ENCODE measurements around the gene ANGPTL4. TPM values are rescaled to one million over a fixed set of nuclear protein-coding genes. Genes with fewer than 3 reads are reported as not detected.

ANGPTL4 gene
- total and polyA plus RNA-seq, 9 of the 15 experiments (the other 6 are each of a cell fraction or from before 2014, with no cell fraction given) = 0.05 to 0.77 (median 0.22) TPM; not detected in 4

DNA sequence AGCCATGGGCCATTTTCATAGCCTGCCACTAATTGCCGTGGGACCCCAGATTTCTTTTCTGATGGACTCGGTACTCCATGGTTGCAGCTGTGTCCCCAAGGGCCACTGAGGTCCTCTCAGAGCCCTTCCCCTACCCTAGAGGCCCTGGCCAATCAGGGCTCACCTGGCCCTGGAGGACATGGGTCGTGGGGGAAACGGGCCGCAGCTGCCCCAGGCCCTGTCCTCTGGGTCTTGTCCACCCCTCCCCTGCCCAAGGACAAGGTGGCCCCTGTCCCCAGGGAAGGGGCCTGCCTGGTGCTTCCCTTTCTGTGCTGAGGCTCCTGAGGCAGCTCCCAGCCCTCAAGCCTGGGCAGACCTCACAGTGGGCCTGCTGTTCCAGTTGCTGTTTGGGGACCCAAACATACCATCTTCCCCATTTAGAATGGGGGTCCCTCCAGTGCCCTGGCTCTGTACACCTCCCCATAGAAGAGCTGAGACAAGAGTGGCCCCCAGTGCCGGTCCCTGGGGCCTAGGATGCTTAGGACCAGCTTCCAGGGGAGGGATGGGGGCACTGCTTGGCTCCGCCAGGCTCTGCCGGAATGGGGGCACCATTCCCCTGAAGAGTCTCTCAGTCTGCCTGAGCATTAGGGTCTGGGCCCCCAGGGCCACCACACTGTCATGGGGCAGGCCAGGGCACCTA lies 29.4 kb downstream of the ANGPTL4 start:
- DNase-seq (ENCODE audit: extremely low read depth in 1 of 4, low spot score in 3 of 4) (no peak), ATAC-seq (no peak), FAIRE-seq (no peak)
- CTCF ChIA-PET (ENCODE audit: low intra/inter-chr PET ratio) = no interaction called here
- Histone ChIP-seq H4K20me1 (replicated peaks; ENCODE audit: control insufficient read depth, insufficient read depth, low read length) (peaks cover 47% of the 10 kb centered on the region), H3K27ac (ENCODE audit: extremely low read depth, low read depth, low read length) (no peak overlapping the region), H3K9me1 (ENCODE audit: control insufficient read depth, insufficient read depth, low read length) (peaks cover 6% of the 10 kb centered on the region), H3K79me2 (ENCODE audit: control insufficient read depth, insufficient read depth, low read length) (peaks cover 65% of the 10 kb centered on the region), H3K27me3 (ENCODE audit: control insufficient read depth in 2 of 2, insufficient read depth in 2 of 2, low read length in 2 of 2) (no peaks in the 10 kb centered on the region), H3K9ac (ENCODE audit: insufficient read depth in 1 of 2, low read depth in 2 of 2, low read length in 2 of 2) (peak overlapping the region in 1 of 2 experiments; percentile 66; a peak in 2 of 4 replicates), H3K4me1 (replicated peaks in 1 of 2; ENCODE audit: control insufficient read depth in 2 of 2, insufficient read depth in 2 of 2, low read length in 2 of 2) (peaks cover 25 to 64% of the 10 kb centered on the region in 2 experiments; a peak in 4 of 5 replicates), H3K9me3 (replicated peaks; ENCODE audit: control insufficient read depth, insufficient read depth, low read depth, low read length) (no peaks in the 10 kb centered on the region), H2AFZ (ENCODE audit: low read depth, low read length) (no peak overlapping the region), H3K4me3 (no peak overlapping the region), H3K4me2 (ENCODE audit: insufficient read depth, low read length) (no peak overlapping the region), H3K36me3 (ENCODE audit: control insufficient read depth, insufficient read depth, low read length) (peaks cover 4% of the 10 kb centered on the region; the same call in 1 of the 3 replicates)
- no TSS peak for BruUV-seq (replicated peaks)
- 77% methylated on average over 6 of the region's 8 CpGs for WGBS (ENCODE audit: insufficient coverage, low coverage, missing lambda C conversion rate)
- in situ Hi-C loops (cut with MboI) (no loop called here), intact Hi-C loops (cut with micrococcal nuclease) (no loop called here)
- POLR2A ChIA-PET = interaction anchor here (0.9 to 1.3 kb wide), 3 partner anchors 11 to 39 kb away, joined by 3 to 5 read pairs (median 3); no protein-coding TSS in a partner anchor
- TF ChIP-seq ESRRB (CRISPR knock-in tag; IDR thresholded peaks at IDR 0.05; ENCODE audit: borderline replicate concordance) (no peak), ZNF324 (CRISPR knock-in tag; IDR thresholded peaks at IDR 0.05) (no peak), HDAC6 (IDR thresholded peaks at IDR 0.05; ENCODE audit: low read depth, low read length) (no peak), SREBF2 (CRISPR knock-in tag; IDR thresholded peaks at IDR 0.05) (no peak), PCBP1 (IDR thresholded peaks at IDR 0.05; ENCODE audit: low read depth, low read length, poor library complexity, severe bottlenecking) (no peak), NCOA1 (IDR thresholded peaks at IDR 0.05; ENCODE audit: low read depth) (no peak), ZMIZ1 (IDR thresholded peaks at IDR 0.05; ENCODE audit: low read depth in 2 of 2, low read length in 2 of 2) (no peak), ZBTB9 (CRISPR knock-in tag; IDR thresholded peaks at IDR 0.05) (no peak), ZNF280B (CRISPR knock-in tag; IDR thresholded peaks at IDR 0.05) (no peak), SRSF9 (IDR thresholded peaks at IDR 0.05; ENCODE audit: borderline replicate concordance, low read depth, low read length) (no peak)
- TF ChIP-seq, protein P1, sequence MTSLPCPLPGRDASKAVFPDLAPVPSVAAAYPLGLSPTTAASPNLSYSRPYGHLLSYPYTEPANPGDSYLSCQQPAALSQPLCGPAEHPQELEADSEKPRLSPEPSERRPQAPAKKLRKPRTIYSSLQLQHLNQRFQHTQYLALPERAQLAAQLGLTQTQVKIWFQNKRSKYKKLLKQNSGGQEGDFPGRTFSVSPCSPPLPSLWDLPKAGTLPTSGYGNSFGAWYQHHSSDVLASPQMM (CRISPR knock-in tag; IDR thresholded peaks at IDR 0.05) = no peak
- TF ChIP-seq, protein P2, sequence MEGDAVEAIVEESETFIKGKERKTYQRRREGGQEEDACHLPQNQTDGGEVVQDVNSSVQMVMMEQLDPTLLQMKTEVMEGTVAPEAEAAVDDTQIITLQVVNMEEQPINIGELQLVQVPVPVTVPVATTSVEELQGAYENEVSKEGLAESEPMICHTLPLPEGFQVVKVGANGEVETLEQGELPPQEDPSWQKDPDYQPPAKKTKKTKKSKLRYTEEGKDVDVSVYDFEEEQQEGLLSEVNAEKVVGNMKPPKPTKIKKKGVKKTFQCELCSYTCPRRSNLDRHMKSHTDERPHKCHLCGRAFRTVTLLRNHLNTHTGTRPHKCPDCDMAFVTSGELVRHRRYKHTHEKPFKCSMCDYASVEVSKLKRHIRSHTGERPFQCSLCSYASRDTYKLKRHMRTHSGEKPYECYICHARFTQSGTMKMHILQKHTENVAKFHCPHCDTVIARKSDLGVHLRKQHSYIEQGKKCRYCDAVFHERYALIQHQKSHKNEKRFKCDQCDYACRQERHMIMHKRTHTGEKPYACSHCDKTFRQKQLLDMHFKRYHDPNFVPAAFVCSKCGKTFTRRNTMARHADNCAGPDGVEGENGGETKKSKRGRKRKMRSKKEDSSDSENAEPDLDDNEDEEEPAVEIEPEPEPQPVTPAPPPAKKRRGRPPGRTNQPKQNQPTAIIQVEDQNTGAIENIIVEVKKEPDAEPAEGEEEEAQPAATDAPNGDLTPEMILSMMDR (IDR thresholded peaks at IDR 0.05 in 2 of 3, conservative IDR thresholded peaks at IDR 0.05 in 1 of 3; ENCODE audit: insufficient read depth in 2 of 3, low read depth in 1 of 3, low read length in 3 of 3) = no peak
